ENCODE measurements around the gene RNF181.

GRCh38 chr2:85600235-85600575, 4.7 kb downstream of the RNF181 start:
- TF ChIP-seq GATA2 (IDR thresholded peaks at IDR 0.05; ENCODE audit: low read depth, low read length) (no peak), GATA3 (IDR thresholded peaks at IDR 0.05; ENCODE audit: low read depth, low read length) (no peak)
